Astrocyte of the cerebellum (primary cell): ENCODE data around the gene AUH.

Source experiments
- DNase-seq: peaks from one replicate; pipeline ENCODE4 v3.0.0-alpha.2; 2011; ENCODE audit warnings: low read depth
- H3K4me3 ChIP-seq: 2 replicates; pipeline ENCODE4 v1.5.1; 2011; ENCODE audit warnings: mild to moderate bottlenecking, low read depth, low read length, moderate library complexity
- in situ Hi-C: cut with HindIII; loops from 2 replicates; pipeline ENCODE4 v1.10.0; 2017; ENCODE audit warnings: low sequenced_read_pairs
- TF ChIP-seq, protein P1 (sequence below): IDR thresholded peaks from 2 replicates; pipeline ENCODE4 v1.5.1; 2012; ENCODE audit warnings: low read length, low read depth, moderate library complexity, mild to moderate bottlenecking; ENCODE audit errors: missing control alignments

The AUH gene

DNA sequence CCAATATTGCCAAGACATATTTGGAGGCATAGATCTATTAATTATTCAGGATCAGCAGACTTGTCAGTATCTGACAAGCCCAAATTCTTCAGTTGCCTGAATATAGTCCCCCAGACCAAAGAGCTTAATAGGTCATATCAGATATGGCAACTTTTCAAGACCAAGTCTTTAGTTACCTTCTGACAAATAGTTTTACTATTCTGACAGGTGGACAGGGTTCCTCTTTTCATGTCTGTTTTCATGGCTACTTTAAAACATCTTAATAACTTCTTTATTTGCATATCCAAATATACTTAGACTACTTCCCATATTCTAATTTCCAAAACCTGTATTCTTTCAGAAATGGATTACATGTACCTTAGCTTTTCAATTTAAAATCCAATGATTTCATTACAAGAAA, 65.4 kb downstream of the AUH start:
- in situ Hi-C loops: no loop called here
- DNase-seq: no peak

DNA sequence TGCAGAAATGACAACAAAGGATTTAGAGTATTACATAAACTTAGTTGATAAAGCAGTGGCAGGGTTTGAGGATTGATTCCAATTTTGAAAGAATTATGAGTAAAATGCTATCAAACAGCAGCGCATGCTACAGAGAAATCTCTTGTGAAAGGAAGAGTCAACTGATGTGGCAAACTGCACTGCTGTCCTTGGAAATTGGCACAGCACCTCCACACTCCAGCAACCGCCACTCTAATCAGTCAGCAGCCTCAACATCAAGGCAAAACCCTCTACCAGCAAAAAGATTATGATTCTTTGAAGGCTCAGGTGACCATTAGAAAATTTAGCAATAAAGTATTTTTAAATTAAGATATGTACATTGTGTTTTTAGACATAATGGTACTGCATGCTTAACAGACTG, 66.4 kb downstream of the AUH start:
- TF ChIP-seq, protein P1, sequence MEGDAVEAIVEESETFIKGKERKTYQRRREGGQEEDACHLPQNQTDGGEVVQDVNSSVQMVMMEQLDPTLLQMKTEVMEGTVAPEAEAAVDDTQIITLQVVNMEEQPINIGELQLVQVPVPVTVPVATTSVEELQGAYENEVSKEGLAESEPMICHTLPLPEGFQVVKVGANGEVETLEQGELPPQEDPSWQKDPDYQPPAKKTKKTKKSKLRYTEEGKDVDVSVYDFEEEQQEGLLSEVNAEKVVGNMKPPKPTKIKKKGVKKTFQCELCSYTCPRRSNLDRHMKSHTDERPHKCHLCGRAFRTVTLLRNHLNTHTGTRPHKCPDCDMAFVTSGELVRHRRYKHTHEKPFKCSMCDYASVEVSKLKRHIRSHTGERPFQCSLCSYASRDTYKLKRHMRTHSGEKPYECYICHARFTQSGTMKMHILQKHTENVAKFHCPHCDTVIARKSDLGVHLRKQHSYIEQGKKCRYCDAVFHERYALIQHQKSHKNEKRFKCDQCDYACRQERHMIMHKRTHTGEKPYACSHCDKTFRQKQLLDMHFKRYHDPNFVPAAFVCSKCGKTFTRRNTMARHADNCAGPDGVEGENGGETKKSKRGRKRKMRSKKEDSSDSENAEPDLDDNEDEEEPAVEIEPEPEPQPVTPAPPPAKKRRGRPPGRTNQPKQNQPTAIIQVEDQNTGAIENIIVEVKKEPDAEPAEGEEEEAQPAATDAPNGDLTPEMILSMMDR: no peak
- DNase-seq: no peak
- in situ Hi-C loops: no loop called here
- H3K4me3 ChIP-seq: no peak overlapping the region

More for the DNA sequence above, 65.4 kb downstream of the AUH start:
- TF ChIP-seq, protein P1: no peak
- H3K4me3 ChIP-seq: no peak overlapping the region

DNA sequence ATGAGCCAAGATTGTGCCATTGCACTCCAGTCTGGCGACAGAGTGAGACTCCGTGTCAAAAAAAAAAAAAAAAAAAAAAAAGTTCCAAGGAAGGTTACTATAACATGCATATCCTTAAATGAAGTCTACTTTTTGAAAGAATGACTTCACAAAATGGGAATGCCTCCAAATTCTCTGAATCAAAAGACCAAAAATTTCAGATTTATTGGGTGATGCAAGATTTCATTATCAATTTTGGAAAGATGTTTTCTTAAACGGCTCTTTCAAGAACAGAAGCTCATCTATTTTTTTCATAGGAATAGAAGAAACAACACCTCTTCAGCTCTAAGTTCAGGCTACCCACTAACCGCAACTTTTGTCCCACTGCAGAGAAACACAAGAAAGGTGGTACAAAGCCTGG, 69.9 kb downstream of the AUH start:
- TF ChIP-seq, protein P1: no peak
- in situ Hi-C loops: no loop called here
- DNase-seq: no peak
- H3K4me3 ChIP-seq: no peak overlapping the region

DNA sequence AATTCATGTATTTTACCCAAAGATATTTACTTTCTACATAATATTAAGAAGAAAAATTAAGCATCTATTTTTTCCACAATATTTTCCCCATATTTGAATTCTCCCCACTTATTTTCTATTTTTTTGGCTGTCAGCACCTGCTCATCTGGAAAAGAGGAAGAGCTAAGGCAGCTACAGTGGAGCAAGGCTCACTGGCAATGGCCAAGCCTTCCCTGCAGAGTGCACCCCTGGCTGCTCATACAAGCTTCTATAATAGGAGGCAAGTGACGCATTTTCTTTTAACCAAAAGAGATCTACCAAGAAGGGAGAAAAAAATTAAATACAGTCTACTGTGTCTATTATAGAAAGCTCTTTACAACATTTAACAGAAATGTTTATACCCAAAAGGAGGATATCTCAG, 72.5 kb downstream of the AUH start:
- in situ Hi-C loops: no loop called here
- no peak for DNase-seq
- TF ChIP-seq, protein P1: no peak
- H3K4me3 ChIP-seq: no peak overlapping the region

DNA sequence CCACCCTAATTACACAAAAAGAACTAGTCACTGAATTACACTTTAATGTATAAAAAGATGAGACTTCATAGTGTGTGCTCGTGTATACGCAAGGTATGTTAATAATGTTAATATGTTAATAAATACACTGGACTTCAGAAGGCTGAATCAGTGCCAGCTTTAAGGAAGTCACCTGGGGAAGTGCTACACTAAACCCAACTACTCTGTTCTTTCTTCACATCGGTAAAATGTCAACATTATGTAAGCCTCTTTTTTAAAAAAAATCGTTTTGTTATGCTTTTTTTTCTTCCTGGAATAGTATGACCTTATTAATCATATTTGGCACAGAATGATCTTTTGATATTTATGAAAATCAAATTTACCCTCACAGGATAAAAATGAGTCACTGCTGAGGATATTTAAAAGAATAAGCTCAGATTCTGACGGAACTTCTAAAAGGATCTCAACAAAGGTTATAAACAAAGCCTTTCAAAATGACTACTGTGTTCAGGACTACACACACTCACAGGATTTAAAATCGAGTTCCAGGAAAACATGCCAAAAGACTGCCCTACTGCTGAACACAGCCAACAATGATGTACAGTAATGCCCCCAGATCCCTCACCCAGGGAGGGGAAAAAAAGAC, 75.9 kb downstream of the AUH start:
- in situ Hi-C loops: no loop called here
- TF ChIP-seq, protein P1: no peak

DNA sequence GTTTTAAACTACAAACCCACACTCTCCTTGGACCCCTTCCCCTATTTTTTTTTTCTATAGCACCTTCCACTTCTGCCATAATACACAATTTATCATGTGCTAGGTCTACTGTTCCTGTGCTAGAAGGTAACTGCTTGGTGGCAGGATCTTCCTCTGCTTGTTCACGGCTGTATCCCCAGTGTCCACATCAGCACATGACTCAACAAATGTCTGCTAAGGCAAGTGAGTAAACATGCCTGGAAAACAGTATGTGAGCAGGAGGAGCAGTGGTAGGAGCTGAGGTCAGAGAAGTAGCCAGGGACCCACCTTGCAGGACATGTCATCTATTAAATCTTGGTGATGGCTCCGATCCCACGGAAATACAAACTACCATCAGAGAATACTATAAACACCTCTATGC, 79.4 kb downstream of the AUH start:
- in situ Hi-C loops: no loop called here
- TF ChIP-seq, protein P1: no peak
- DNase-seq: no peak
- H3K4me3 ChIP-seq: no peak overlapping the region

More for the DNA sequence above, 75.9 kb downstream of the AUH start:
- H3K4me3 ChIP-seq: no peak overlapping the region
- no peak for DNase-seq
